Right ventricle myocardium superior (tissue), 1 donor: ENCODE results near the gene NAT16. TPM values are rescaled to one million over a fixed set of nuclear protein-coding genes. Genes with fewer than 3 reads are reported as not detected.

Source experiments
- ATAC-seq: fragments of 200-7000 bp; cut with Tn5 transposase; one replicate; pipeline ENCODE4 v1.9.1; 2020; ENCODE audit warnings: mild to moderate bottlenecking; ENCODE audit not compliant: poor library complexity
- DNase-seq: peaks from one replicate; pipeline ENCODE4 v3.0.0-alpha.2; 2020
- intact Hi-C: fragments of 100-400 bp; cut with DNase I; formaldehyde crosslinking; loops from one replicate; pipeline ENCODE4 v1.11.2; 2022
- total RNA-seq: library from RNA; stranded (reverse); fragmentation: NEBNext Ultra II Directional; extraction: Animal tissue kit (Norgen Biotek cat#: 25700); gene quantifications from one replicate; pipeline ENCODE4 v1.2.1, GENCODE V29; 2021
- donor health status: DM: no; HTN: yes; CAD: no; lungs with severe emphysema.

Gene NAT16
- total RNA-seq, 1 donor from 2014 or later: not detected

DNA sequence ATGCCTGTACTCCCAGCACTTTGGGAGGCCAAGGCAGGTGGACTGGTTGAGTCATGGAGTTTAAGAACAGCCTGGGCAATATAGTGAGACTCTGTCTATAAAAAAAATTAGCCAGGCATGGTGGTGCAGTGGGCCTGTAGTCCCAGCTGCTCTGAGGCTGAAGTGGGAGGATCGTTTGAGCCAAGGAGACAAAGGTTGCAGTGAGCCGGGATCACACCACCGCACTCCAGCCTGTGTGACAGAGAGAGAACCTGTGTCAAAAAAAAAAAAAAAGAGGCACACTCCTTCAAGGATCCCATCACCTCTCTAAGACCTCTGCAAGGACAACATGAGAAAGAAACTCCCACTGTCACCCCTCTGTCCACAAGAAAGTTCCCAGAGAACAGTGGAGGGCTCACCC is 4.4 kb downstream of the NAT16 start:
- intact Hi-C loops: no loop called here
- ATAC-seq (no peak), DNase-seq (no peak)

DNA sequence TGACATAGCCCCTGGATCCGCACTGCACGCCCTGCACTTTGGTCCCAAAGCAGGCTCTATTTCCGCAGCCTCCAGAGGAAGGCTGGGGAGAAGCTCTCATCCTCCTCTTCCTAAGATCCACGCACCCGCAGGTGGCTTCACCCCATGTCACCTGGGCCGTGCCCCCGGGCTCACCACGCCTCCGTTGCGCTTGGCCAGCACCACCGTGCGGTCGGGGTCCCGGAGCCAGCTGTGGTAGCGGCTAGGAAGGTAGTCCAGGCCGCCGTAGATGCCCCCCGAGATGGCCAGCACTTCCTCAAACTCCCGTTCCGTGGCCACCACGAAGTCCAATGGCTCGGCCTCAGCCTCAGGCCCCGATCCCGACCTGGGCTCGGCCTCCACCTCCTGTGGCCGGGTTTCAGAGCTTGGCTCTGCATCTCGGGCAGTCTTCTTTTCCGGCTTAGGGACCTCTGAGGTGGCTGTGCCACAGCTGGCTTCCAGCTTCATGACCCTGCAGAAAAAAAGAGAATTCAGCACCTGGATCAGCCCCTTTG is 5.7 kb downstream of the NAT16 start:
- DNase-seq (no peak), ATAC-seq (no peak)
- intact Hi-C loops: no loop called here

DNA sequence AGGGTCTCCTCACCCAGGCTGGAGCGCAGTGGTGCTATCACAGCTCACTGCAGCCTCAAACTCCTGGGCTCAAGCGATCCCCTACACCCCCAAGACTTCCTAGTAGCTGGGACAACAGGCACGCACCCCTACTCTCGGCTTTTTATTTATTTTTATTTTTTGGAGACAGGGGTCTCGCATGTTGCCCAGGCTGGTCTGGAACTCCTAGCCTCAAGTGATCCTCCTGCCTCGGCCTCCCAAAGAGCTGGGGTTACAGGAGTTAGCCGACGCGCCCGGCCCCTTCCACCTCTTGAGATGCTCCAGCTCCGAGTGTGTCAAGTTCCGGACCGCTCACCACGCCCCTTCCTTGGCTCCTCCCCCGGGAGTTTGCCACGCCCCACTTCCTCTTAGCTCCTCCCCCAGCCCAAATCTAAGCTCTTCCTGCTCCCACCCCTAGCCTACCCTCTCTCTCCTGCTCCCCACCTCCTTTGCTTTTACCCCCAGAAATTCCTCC is 6.3 kb downstream of the NAT16 start:
- intact Hi-C loops: no loop called here
- no peak for ATAC-seq

DNA sequence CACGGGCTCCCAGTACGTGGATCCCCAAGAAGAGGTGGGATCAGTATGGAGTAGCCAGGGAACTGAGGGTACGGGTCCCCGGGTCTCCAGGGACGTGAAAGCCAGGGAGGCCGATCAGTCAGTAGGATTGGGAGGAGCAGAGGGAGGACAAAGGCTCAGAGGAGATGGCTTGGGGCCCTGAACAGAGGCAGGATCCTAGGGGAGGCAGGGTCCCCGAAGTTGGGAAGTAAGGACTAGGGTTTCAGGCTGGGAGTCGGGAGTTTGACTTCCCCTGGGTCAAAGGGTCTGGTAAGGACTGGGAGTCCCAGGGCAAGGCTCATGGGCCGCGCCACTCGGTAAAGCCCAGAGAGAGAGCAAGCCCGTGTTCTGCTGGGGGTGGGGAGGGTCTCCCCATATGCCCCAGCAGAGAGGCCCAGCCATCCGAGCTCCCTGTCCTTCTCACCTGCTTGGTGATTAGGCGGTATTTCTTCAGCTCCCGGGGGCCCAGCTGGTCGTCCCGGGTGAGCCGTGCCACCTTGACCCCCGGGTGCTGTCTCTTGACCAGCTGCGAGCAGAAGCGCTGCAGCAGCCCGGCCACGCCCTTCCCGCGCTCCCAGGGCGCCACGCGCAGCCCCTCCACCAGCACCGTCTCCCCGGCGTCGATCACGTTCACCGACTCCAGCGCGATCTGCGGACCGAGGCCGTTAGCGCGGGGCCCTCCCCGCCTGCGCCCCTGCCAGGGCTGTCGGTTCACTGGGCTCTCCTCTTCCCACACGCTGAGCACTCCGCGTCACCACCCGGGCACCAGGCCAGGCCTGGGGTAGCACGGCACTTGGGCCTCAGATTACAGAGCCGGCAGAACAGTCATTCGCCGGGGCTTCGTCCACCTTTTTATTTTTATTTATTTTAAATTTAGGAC is 7.0 kb downstream of the NAT16 start:
- DNase-seq (peak; percentile 82), ATAC-seq (peak; percentile 84)
- intact Hi-C loops: no loop called here

More for the DNA sequence above, 6.3 kb downstream of the NAT16 start:
- no peak for DNase-seq

GRCh38 chr7:101172005-101172853 is 7.9 kb downstream of the NAT16 start:
- DNase-seq (no peak), ATAC-seq (no peak)
- intact Hi-C loops: no loop called here

DNA sequence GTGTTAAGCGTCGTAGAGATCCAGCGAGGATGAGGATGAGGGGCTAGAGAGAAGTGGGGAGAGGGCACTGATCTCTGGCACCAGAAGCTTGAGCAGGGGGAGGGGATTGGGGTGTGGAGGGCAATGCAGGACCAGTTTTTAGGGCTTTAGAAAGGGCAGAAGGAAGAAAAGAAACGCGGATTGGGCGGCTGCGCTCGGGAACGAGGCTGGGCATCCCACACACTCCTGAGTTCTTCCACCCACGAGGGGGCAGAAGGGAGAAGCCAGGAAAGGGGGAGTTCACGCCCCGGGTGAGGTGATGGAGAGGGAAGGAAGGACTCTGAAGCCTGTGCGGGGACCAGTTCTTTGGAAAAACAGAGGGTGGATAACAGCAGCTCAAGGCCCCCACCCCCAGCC is 8.7 kb downstream of the NAT16 start:
- no peak for ATAC-seq
- no peak for DNase-seq
- intact Hi-C loops: no loop called here

GRCh38 chr7:101170617-101171441 is 9.3 kb downstream of the NAT16 start:
- DNase-seq (no peak), ATAC-seq (no peak)
- intact Hi-C loops: no loop called here

GRCh38 chr7:101169838-101170551 is 10.1 kb downstream of the NAT16 start:
- intact Hi-C loops: no loop called here
- ATAC-seq: peak; percentile 48
- peak; percentile 83 for DNase-seq

GRCh38 chr7:101169110-101169837 is 10.8 kb downstream of the NAT16 start:
- intact Hi-C loops: no loop called here
- DNase-seq (no peak), ATAC-seq (no peak)

DNA sequence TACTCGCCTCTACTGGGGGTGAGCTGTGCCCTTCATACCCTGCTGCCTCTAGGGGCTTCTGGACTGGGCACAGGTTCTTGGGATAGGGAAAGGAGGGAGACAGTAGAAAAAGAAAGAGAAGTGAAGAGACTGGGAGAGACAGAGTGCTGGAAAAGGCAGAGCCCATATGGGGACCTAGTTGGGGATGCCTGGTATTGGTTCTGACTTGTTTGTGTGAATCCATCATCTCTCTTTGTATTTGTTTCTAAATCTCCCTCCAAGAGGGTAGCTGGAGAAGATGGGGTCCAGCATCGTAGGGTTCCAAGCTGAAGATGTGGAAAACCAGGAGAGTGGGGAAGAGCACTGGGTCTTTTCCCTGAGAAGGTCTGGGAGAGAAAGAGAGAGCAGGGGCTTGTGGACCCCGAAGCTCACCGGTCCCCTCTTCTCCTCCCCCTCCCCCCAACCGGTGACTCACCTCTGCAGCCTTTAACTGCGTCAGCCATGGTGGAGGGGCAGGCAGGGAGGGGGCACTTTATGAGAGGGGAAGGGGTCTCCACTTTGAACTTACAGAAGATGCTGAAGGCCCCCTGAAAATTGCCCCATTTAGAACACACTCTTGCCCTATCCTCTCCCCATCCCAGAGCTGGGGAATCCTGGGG is 11.6 kb downstream of the NAT16 start:
- intact Hi-C loops: no loop called here
- no peak for DNase-seq
- no peak for ATAC-seq

DNA sequence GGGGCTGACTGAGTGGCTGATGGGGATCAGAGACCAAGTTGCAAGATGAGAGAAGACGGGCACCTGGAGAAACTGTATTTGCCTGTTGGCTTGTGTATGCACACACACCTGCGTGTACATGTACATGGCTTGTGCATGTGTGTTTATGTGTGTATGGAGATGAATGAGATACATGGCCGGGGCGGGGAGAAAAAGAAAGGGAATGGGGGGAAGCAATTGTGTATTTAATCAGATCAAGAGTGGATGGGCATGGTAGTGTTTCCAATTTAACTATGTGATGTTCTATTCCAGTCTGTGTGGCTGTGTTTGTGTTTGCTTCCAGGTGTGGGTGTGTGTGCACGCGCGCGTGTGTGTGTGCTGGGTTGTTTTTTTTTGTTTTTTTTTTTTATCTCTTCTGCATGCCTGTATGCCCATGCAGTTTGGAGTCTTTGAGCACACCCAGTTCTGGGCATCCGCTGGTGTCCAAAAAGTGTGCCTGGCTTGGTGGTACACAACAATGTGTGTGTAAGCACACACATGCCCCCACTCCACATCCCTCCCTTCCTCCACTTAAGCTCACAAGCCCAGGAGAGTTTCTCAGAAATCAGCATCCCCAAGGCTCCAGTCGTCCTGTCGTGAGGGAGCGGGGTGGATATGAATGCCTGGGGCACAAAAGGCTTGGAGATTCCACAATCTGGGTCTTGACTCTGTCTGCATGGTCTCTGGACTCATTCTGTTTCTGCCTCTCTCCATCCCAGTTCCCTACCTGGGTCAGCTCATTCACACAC is 12.3 kb downstream of the NAT16 start:
- ATAC-seq: no peak
- DNase-seq: no peak
- intact Hi-C loops: no loop called here

- DNase-seq (no peak), ATAC-seq (no peak)
- intact Hi-C loops: no loop called here
These were observed 13.0 kb downstream of the NAT16 start for GRCh38 chr7:101166909-101167644.

- DNase-seq: no peak
- ATAC-seq: no peak
- intact Hi-C loops: no loop called here
These were observed 13.5 kb downstream of the NAT16 start for GRCh38 chr7:101166648-101166908.

- ATAC-seq (no peak), DNase-seq (no peak)
- intact Hi-C loops: no loop called here
These were observed 14.0 kb downstream of the NAT16 start for GRCh38 chr7:101165958-101166647.
